ENCODE results near the gene HHAT.

GRCh38 chr1:210489491-210489890 lies 160.8 kb downstream of the HHAT start:
- TF ChIP-seq CTCF (conservative IDR thresholded peaks at IDR 0.05; ENCODE audit: low read depth, low read length) (no peak), EZH2 (IDR thresholded peaks at IDR 0.05; ENCODE audit: borderline replicate concordance, low read depth, low read length, poor library complexity, severe bottlenecking) (no peak)
